Fibroblast of skin of right quadriceps (primary cell): ENCODE measurements around the gene RIN1.
"Not testable (repeated sequence)": the region's sequence is repeated elsewhere in the genome, so short reads cannot be mapped to it uniquely, and the experiment has no call there.

ENCODE experiments used
- DNase-seq: peaks from one replicate; pipeline ENCODE4 v3.0.0-alpha.2; 2013

RIN1 gene

DNA sequence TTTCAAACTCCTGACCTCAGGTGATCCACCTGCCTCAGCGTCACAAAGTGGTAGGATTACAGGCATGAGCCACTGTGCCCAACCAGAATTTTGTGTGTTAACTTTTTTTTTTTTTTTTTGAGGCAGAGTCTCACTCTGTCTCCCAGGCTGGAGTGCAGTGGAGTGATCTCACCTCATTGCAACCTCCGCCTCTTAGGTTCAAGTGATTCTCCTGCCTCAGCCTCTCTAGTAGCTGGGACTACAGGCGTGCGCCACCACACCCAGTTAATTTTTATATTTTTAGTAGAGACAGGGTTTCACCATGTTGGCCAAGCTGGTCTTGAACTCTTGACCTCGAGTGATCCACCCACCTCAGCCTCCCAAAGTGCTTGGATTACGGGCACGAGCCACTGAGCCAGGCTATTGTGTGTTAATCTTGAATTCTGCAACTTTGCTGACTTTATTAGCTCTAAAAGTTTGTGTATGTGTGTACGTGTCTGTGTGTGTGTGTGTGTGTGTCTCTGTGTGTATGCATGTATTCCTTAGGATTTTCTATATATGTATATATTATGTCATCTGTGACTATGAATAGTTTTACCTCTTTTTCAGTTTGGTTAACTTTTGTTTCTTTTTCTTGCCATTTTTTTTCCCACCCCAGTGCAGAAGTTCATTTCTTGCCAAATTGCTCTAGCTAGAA lies 14.5 kb upstream of the RIN1 start:
- DNase-seq, result not testable (repeated sequence)

DNA sequence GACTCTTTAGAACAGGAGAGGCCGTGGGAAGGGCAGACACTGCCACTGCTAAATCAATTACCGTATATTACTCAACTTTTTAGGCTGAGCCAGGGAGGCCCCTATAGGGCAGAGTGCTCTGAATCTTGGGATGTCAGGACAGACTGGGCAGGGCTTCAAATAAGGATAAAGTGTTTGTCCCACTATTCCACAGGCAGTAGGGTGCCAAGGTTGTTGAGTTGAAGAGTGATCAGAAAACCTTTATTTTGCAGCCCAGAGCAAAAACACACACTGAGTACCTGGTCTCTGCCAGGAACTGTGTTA lies 12.8 kb upstream of the RIN1 start:
- no peak for DNase-seq

DNA sequence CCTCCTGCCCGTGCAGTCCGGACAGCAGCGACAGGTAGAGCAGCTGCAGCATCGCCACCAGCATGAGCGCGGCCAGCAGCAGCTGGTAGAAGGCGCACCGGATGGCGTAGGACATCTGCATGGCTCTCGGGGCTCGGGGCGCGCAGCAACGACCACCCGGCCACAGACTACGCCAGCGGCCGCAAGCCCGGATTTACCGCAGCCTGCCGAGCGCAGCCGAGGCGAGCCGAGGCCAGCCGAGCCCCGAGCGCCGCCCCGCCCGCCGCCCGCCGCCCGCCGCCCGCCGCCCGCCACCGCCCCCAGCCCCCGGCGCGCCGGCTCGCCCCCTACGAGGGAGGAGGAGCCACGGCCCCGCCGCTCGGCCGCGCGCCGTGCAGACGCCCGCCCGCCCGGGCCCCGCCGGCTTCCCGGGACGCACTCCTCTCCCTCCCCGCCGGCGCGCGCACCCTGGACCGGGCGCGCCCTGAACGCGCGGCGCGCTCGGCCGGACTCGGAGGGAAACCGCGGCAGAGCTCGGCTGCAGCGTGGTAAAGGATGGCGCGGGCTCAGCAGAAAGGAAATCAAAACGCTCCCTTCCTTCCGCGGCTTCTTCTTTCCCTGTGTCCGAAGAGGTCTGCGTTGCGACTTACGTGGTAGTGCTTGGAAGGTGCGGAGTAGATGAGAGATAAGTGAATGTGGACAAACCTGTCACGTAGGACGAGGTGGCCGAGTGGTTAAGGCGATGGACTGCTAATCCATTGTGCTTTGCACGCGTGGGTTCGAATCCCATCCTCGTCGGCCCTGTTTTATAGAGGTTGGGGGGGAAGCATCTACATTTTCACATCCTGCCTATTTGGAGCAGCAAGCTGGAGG lies 11.4 kb upstream of the RIN1 start, which contains the start of gene B4GAT1:
B4GAT1 (minus strand) TSS at position 205 of the 852 bp plus-strand sequence; CDS start at position 121, 84 bp downstream.
- DNase-seq, result peak; percentile 93

DNA sequence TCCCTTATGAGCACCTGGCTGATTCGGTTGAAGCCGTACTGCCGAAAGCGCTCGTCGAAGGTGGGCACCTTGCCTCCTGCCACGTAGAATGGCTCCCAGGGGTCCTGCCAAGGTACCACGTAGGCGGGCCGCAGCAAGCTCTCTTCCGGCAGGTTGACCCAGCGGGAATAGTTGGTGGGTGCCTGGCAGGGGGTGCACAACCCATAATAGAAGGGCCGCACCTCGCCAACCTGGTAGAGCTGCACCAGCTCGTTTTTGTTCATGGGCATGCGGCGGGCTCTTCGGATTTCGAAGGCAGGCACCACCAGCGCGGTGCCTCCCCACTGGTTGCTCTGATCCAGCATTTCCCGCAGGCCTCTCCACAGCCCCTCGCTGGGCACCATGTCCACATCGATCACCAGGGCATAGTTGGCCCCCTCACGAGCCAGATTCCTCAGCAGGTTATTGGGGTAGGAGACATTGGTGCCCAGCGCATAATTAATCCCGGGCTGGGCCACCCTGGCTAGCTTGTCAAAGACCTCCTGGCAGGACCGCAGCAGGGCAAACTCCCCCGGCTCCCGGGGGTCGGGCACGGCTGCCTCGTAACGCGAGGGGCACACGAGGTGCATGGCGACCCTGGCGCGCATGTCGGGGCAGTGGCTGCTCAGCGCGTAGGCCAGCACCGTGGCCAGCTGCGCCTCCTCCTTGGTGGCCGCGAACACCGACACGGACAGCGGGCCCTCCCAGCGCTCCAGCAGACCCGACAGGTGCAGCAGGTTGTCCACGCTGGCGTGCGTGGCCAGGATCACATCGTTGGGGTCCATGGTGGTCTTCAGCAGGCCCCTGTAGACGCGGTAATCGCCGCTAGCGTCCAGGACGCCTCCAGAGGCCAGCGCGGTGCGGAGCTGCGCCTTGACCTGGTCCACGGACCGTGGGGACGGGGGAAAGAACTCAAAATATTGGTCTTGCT lies 10.5 kb upstream of the RIN1 start:
- no peak for DNase-seq

DNA sequence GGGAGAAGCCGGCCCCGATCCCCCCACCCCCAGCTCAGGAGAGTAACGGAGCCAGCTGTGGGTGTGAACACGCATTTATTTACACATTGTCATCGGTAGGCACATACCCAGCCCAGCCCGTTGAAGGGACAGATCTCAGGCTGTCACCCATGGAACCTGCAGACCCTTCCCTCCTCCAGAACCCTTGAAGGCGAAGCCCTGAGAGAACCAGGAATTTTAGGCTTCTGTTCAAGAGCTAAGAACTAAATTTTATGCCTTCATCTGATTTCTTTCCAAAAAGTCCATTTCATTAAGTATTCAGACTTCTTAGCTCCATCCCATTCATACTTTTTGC lies 9.0 kb upstream of the RIN1 start:
- DNase-seq, result no peak

DNA sequence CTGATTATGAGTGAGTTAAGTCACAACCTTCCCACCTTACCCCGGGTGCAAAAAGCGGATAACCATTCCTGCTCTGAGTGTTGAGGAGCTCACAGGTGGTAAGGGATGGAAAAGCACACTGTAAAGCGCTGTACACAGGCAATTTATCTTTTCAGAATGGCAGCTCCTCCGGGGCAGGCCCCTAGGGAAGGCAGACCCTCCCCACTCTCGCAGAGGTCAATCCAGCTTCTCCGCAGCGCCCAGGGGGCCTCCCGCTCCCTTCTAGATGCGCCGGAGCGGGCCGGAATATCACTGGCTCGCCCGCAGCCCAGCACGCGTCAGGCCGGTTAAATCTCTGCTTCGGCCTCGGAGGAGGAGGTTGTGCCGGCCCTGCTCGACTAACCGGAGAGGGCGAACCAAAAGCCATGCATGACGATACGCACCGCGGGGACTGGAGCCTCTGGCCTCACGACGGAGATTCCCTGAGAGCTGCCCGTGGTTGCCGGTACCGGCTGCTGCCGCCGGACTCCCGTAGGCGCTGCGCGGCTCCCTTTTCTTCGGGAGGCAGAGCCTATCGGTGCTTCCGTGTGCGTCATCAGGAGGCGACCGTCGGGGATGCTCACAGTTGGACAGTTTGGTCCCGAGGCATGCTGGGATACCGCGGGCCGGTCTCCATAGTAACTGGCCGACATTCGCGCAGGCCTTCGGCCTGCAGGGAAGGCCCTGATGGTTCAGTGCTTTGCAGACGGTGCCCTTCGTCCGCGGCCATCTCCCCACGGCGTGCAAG lies 8.5 kb upstream of the RIN1 start, which contains the start of gene BRMS1:
BRMS1 (minus strand) TSS at position 555 of the 766 bp plus-strand sequence. CDS start 2,870 bp downstream, outside the sequence.
- DNase-seq, result peak; percentile 96

DNA sequence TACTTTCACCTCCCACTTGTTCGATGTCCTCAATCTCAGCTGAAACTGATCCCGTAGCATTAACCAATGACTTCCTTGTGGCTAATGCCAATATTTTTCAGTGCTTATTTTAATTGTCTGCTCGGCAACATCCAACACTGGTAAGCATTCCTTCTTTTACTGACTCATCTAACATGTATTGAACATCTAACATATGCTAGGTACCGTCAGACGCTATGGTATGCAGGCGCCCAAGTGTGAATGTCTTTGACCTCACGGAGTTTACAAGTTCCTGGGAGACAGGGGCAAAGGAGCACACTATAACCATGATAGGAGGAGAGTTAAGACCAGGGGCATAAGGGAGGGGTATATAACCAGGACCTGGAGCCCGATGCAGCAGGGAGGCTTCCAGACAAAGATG lies 6.9 kb upstream of the RIN1 start:
- DNase-seq, result no peak

DNA sequence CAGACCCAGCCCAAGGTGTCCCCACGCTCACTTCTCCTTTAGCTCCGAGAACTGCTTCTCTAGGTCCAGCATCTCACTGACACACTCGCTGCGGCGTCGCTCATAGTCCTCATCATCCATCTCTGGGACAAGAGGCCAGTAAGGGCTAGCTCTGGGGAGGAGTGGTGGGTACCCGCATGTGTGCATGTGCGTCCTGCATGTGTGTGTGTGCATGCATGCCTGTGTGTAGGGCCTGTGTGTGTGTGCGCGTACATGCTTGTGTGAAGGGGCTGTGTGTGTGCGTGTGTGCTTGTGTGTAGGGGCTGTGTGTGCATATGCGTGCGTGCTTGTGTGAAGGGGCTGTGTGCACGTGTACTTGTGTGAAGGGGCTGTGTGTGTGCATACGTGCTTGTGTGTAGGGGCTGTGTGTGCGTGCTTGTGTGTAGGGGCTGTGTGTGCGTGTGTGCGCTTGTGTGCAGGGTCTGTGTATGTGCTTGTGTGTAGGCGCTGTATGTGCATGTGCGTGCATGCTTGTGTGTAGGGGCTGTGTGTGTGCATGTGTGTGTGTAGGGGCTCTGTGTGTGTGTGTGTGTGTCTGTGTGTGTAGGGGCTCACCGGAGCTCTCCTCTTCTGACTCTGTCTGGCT lies 5.4 kb upstream of the RIN1 start:
- DNase-seq, result no peak

DNA sequence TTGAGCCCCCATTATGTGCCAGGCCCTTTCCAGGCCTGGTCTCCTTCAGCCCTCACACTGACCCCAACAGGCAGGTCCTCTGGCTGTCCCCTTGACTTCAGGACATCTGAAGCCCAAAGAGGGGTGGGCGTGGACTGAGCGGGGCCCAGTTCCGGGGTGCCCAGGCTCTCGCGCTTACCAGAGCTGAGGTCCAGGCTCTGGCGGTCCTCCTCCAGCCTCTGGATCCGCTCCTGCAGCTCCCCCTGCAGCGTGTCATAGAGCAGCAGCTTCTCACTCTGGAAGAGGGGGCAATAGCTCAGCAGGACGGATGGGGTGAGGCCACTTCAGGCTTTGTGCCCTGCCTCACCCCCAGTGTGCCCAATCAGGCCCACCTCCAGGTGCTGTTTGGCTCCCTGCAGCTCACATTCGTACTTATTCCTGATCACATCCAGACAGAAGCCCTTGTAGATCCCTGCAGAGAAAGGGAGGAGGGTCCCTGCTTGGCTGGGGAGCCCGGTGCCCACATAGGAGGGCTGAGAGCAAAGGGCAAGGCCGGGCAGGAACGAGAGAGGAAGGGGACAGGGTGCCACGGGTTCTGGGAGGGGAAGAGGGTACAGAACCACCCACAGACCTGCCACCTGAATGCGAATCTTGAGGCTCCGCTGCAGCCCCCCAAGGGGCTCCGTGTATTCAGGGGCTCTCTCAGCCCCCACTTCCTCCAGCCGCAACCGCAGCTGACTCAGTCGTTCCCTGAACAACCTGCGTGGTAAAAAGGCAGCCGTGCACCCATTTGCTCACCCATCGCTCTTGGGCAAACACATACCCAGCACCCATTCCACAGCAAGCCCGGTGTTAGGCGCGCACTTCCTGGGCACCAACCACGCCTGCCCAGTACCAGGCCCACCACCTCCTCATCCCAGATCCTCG lies 4.6 kb upstream of the RIN1 start:
- DNase-seq, result no peak

DNA sequence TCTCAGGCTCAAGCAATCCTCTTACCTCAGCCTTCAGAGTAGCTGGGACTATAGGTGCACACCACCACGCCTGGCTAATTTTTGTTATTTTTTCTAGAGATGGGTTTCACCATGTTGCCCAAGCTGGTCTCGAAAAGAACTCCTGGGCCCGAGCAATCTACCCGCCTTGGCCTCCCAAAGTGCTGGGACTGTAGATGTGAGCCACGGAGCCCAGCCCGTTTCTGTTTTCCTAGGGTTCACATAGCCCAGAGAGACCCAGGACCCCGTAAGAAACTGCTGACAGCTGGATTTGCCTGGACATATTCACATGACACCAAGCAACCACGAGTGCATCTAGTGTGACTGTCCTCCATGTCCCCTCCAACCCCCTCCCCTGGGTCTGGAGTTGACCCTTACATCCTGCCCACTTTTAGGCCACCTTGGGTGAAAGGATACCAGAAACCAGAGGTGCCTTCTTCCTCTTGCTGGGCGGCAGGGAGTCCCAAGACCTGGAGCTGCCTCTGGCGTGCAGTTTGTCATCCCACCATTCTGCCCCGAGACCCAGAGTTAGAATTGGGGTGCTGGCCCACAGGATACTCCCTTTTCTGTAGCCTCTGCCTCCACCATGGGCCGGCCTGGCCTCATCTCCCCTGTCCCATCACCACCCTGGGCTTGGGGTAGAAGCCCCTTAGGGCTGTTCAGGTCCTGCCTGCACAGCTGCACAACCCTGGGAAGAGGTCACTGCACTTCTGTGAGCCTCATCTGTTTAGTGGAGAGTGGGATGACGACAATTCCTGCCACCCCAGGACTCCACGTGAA lies 3.7 kb upstream of the RIN1 start:
- no peak for DNase-seq

DNA sequence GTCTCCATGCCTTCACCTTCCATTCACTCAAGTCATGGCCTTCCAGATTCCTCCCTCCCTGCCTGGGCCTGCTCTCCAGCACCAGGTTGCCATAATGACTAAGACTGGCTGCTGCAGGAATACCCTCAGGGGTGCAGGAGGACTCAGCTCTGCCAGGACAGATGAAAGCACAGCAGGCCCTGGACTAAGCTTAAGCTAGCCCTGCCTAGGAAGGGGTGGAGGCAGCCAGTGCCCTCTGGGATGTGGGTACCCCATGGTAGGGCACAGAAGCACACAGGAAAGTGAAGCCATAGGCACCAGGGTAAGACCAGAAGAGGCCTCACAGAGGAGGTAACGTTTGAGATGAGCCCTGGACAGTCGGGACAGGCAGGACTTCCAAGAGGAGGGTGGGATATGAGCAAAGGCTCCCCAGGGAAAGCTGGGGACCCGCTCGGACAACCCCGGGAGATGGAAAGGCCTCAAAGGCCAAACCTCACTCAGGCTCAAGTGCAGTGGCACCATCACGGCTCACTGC lies 3.0 kb upstream of the RIN1 start:
- no peak for DNase-seq

DNA sequence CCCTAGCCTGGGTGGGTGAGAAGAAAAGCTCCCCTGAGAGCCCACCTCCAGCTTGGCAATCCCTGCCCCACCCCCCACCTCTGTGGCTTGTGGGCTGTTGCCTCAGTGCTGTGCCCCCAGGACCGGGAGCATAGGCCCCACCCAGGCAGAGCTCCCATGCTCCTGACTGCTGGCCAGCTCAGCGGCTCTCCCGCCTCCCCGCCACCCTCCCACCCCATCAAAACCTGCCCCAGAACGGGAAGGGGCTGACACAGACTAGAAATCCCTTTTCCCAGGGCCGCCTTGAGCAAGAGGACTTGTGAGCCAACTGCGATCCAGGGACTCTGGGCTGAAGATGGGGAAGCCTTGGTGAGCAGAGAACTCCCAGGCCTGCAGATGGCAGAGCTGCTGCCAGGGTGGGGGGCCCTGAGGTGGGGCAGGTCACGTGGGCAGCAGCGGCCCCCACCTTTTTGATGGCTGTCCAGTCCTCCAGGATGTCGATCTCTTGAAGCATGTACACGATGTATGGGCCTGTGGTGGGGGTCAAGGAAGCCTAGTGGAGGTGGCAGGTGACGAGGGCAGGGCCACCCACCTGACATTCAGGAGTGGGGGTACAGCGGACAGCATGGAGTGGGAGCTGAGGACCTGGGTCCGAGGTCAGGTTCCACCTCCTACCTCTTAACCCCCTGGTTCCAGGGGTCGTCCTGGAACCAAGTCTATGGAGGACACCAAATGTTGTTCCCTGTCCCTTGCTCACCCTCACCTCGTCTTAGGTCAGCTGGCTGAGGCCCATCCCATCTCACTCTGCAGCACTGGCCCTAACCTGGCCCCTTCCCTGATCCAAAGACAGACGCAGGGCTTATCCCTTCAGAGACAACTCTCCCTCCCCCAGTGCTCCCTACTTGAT lies 2.3 kb upstream of the RIN1 start:
- no peak for DNase-seq

DNA sequence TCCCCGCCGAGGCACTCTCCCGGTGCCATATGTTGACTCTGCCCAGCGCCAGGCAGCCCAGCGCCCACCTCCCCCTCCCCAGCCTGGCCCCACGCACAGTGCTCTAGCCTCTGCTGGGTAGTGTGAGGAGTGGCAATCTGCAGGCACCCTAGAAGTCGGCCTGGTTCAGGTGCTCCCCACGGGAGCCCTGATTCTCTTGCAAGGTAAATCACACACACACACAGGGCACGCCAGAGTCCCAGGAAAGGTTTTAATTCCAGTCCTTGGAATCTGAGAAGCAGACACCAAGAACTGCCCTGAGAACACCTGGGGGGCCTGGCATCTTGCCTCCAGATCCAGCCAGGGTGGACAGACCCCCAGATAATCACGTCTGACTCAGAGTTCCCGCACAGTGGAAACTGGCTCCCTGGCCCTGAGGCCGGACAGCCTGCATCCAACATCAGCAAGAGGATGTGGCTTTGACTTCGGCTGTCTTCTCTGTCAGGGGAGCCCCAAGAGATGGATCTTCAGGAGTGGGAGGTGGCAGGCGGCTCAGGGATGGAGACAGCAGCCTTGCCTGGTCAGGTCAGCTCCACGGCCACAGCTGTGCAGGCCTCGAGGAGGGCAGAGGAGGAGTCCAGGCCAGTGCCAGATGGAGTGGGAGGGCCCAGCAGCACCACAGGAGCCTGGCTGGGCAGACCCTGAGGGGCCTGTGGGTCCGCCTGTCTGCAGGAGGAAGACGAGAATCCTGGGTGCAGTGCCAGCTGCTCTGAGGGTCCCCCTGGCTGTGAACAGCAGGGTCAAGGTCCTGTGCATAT lies 1.1 kb upstream of the RIN1 start:
- DNase-seq, result no peak

DNA sequence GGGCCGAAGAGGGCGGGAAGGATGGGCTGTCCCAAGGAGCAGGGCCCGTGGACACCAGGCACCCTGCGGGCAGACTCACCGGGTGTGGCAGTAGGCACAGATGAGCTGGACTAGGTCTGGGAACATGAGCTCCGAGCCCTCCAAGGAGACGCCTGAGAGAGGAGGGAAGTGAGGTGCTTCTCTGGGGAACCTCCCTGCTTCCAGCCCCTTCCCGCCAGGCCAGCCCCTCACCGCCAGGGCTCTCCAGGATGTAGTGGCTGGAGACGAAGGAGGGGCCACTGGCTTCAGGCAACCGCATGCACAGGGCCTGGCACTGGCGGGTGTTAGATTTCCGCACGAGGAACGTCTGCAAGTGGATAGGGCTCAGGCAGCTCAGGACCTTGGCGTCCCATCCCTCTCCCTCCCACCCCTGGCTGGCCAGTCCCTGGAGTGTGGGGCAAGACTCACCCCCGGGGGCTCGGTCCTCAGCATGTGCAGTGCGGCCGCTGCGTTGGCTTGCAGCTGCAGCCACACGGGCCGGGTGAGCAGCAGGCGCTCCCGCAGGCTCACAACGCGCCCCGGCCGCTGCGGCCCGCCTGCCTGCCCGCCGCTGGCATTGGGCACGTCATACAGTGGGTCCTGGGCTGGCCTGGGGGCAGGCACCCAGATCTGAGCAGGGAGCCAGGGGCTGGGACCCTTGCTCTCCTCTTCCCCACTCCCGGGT lies 552 bp downstream of the RIN1 start:
- DNase-seq, result peak; percentile 55

DNA sequence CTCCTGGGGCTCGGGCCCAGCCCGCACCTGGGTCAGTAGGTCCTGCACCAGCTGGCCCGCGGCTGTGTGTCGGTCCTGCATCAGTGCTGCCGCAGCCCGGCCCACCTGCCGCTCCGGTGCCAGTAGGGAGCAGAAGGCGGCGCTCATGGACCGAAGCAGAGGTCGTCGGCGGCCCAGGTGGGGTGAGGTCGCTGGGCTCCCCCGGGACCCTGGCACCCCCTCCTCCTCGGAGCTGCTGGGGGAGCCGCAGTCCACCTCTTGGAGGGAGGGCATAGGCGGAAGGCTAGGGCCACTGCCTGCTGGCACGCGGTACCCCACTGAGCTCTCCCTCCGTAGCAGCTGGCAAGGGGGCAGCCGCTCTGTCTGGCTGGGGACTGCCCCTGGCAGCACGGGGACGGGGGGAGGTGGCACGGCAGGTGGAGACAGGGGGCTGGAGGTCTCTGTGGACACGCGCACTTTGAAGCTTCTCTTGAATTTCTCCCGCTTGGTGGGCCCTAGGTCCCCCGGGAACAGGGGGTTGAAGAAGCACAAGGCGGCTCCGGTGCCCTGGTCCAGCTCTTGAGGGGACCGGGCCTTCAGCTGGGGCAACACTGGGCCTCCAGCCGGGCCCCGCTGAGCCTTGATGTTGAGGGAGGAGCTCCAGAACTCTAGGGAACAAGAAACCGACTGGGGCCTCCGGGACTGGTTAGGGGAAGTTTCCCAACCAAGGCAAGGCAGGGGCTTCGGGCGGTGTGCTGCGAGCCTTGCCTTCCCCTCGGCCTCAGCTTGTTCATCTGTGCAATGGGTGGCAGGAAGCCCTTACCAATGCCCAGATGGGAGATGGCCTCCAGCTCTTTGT lies 1.4 kb downstream of the RIN1 start:
- DNase-seq, result no peak

DNA sequence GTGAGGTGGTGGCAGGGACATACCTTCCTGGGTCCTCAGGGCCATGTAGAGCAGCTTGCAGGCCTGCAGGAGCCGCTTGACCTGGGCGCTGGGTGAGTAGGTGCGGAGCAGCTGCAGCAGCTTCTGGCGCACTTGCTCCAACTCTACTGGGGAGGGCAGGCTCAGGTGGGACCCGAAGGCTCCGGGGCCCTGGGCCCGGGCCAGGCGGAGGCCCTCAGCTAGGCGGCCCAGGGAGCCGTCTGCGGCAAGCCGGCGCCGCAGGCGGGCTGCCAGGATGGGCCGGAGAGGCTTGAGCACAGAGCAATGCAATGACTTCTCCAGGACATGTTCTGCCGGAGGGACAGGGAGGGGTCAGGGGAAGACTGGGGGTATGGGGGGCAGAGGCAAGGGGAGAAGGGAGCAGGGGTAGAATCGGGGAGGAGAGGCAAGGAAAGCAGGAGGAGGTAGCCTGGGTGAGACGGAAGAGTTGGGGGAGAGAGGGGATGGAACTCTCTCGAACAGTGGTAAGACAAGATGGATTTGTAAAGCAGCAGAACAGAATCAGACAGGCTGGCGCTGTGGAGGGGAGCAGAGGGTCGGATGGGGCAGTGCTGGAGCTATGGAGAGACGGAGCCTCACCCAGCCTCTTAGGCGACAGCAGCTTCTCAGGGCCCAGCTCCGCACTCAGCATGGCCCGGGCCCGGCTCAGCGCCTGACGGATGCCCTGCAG lies 2.2 kb downstream of the RIN1 start:
- DNase-seq, result no peak
